Loucy (cell line): ENCODE measurements around the gene LMO2.

Experiments used
- H2AFZ ChIP-seq: fragments of 200-600 bp; sonication (generic); 2 replicates; pipeline ENCODE4 v1.6.0; 2016; ENCODE audit warnings: antibody characterized with exemption, mild to moderate bottlenecking, low read length, moderate library complexity
- H3F3A ChIP-seq: fragments of 200-600 bp; 2 replicates; pipeline ENCODE4 v1.6.0; 2016; ENCODE audit warnings: antibody characterized with exemption, low read depth, mild to moderate bottlenecking
- H3K27me3 ChIP-seq: fragments of 200-600 bp; sonication (generic); 2 replicates; pipeline ENCODE4 v1.6.1; 2014; ENCODE audit warnings: low read length, mild to moderate bottlenecking; ENCODE audit not compliant: insufficient read depth, poor library complexity, severe bottlenecking
- H3K36me3 ChIP-seq: fragments of 200-600 bp; sonication (generic); 2 replicates; pipeline ENCODE4 v1.6.1; 2016; ENCODE audit warnings: low read length; ENCODE audit not compliant: insufficient read depth
- H3K4me1 ChIP-seq: fragments of 200-600 bp; sonication (generic); 2 replicates; pipeline ENCODE4 v1.5.1; 2014; ENCODE audit warnings: low read length, mild to moderate bottlenecking; ENCODE audit not compliant: insufficient read depth, poor library complexity, severe bottlenecking
- H3K4me2 ChIP-seq: fragments of 200-600 bp; sonication (generic); 2 replicates; pipeline ENCODE4 v1.6.0; 2014; ENCODE audit warnings: antibody characterized with exemption, low read length, low read depth, mild to moderate bottlenecking; ENCODE audit not compliant: poor library complexity, severe bottlenecking
- H3K4me3 ChIP-seq: fragments of 200-600 bp; sonication (generic); 2 replicates; pipeline ENCODE4 v1.5.1; 2014; ENCODE audit warnings: low read length, mild to moderate bottlenecking, mixed read lengths; ENCODE audit not compliant: poor library complexity, severe bottlenecking
- H3K79me2 ChIP-seq: fragments of 200-600 bp; sonication (generic); 2 replicates; pipeline ENCODE4 v1.6.1; 2014; ENCODE audit warnings: low read length; ENCODE audit not compliant: insufficient read depth
- H3K9ac ChIP-seq: fragments of 200-600 bp; sonication (generic); 2 replicates; pipeline ENCODE4 v1.6.0; 2014; ENCODE audit warnings: mild to moderate bottlenecking, low read depth, low read length, moderate library complexity; ENCODE audit not compliant: poor library complexity, severe bottlenecking
- H3K9me2 ChIP-seq: fragments of 200-600 bp; sonication (generic); replicated peaks from 2 replicates; pipeline ENCODE4 v1.6.1; 2016; ENCODE audit warnings: low read depth, low read length, mixed read lengths
- H3K9me3 ChIP-seq: fragments of 200-600 bp; sonication (generic); 2 replicates; pipeline ENCODE4 v1.6.1; 2014; ENCODE audit warnings: mild to moderate bottlenecking, antibody characterized with exemption, low read length, low read depth; ENCODE audit not compliant: insufficient read depth
- H4K20me1 ChIP-seq: fragments of 200-600 bp; sonication (generic); 2 replicates; pipeline ENCODE4 v1.6.0; 2014; ENCODE audit warnings: antibody characterized with exemption, low read length, mild to moderate bottlenecking; ENCODE audit not compliant: insufficient read depth, poor library complexity, severe bottlenecking
- CTCF ChIP-seq: fragments of 200-600 bp; sonication (generic); conservative IDR thresholded peaks from 2 replicates; pipeline ENCODE4 v1.5.1; 2014; ENCODE audit warnings: mild to moderate bottlenecking, antibody characterized with exemption, low read length
- EZH2phosphoT487 ChIP-seq: fragments of 200-600 bp; IDR thresholded peaks from 2 replicates; pipeline ENCODE4 v1.6.1; 2018; ENCODE audit warnings: antibody characterized with exemption, mild to moderate bottlenecking, moderate library complexity, borderline replicate concordance

The LMO2 gene

GRCh38 chr11:33897761-33898375 is 6.0 kb upstream of the LMO2 start:
- Histone ChIP-seq H4K20me1 (no peaks in the 10 kb centered on the region), H3F3A (peaks cover 22% of the 10 kb centered on the region), H3K9me3 (no peaks in the 10 kb centered on the region), H3K4me2 (peak overlapping the region; percentile 58), H3K79me2 (no peaks in the 10 kb centered on the region), H3K9me2 (no peaks in the 10 kb centered on the region), H3K4me3 (no peak overlapping the region), H3K36me3 (no peaks in the 10 kb centered on the region), H3K9ac (peak overlapping the region; percentile 17), H2AFZ (no peak overlapping the region), H3K27me3 (no peaks in the 10 kb centered on the region), H3K4me1 (peaks cover 76% of the 10 kb centered on the region)
- TF ChIP-seq EZH2phosphoT487 (no peak), CTCF (no peak)

DNA sequence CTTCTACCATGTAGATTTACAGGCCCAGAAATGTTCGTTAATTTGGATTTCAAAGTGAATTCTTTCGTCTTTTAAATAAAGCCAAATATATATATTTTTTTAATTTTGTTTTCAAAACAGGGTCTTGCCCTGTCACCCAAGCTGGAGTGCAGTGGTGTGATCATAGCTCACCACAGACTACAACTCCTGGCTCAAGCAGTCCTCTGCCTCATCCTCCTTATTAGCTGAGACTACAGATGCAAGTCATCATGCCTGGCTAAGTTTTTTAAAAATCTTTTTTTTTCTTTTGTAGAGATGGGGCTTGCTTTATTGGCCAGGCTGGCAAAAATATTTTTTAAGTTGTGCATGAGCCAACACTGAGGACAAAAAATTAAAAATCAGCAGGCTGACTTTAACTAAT is 5.0 kb upstream of the LMO2 start:
- no peaks in the 10 kb centered on the region for H3K27me3 ChIP-seq
- peaks cover 22% of the 10 kb centered on the region for H3F3A ChIP-seq
- no peaks in the 10 kb centered on the region for H3K36me3 ChIP-seq
- no peaks in the 10 kb centered on the region for H3K79me2 ChIP-seq
- no peaks in the 10 kb centered on the region for H3K9me2 ChIP-seq
- no peaks in the 10 kb centered on the region for H3K9me3 ChIP-seq
- peak overlapping the region; percentile 58 for H3K4me2 ChIP-seq
- H4K20me1 ChIP-seq = no peaks in the 10 kb centered on the region
- no peak for TF ChIP-seq EZH2phosphoT487
- no peak for TF ChIP-seq CTCF
- no peak overlapping the region for H3K4me3 ChIP-seq
- no peak overlapping the region for H2AFZ ChIP-seq
- H3K9ac ChIP-seq = peak overlapping the region; percentile 17
- peaks cover 86% of the 10 kb centered on the region for H3K4me1 ChIP-seq

DNA sequence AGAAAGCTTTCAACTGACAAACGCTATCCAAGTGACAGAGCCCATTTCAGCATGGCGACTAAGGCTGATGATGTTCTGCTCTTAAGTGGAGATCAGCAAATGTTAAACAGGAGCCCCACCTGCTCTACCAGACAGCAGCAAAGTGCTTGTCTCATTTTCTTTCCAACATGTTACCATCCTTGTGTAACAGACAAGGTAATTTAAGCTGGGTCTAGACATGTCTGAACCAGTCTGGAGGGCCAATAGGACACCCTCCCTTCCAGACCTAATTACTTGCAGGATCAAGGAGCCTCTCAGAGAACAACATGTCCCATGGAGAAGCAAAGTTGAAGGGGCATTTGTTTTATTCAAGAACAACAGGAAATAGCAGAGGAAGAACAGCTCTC is 3.9 kb upstream of the LMO2 start:
- no peaks in the 10 kb centered on the region for H3K79me2 ChIP-seq
- H3K4me3 ChIP-seq = no peak overlapping the region
- no peaks in the 10 kb centered on the region for H3K9me2 ChIP-seq
- no peaks in the 10 kb centered on the region for H4K20me1 ChIP-seq
- peak overlapping the region; percentile 83 for H3K9ac ChIP-seq
- no peaks in the 10 kb centered on the region for H3K9me3 ChIP-seq
- H3K27me3 ChIP-seq = no peaks in the 10 kb centered on the region
- H3K36me3 ChIP-seq = no peaks in the 10 kb centered on the region
- no peak for TF ChIP-seq EZH2phosphoT487
- no peak for TF ChIP-seq CTCF
- peaks cover 22% of the 10 kb centered on the region for H3F3A ChIP-seq
- peak overlapping the region; percentile 90 for H3K4me2 ChIP-seq
- no peak overlapping the region for H2AFZ ChIP-seq
- peaks cover 93% of the 10 kb centered on the region for H3K4me1 ChIP-seq
